GM18861 (cell line): ENCODE measurements around the gene ZAR1L.
"Not testable (repeated sequence)": the region's sequence is repeated elsewhere in the genome, so short reads cannot be mapped to it uniquely, and the experiment has no call there.

Experiments used
- ATAC-seq: cut with Tn5 transposase; IDR thresholded peaks from one replicate; pipeline ENCODE4 v1.9.1; 2021; ENCODE audit not compliant: unreplicated experiment

ZAR1L gene, protein sequence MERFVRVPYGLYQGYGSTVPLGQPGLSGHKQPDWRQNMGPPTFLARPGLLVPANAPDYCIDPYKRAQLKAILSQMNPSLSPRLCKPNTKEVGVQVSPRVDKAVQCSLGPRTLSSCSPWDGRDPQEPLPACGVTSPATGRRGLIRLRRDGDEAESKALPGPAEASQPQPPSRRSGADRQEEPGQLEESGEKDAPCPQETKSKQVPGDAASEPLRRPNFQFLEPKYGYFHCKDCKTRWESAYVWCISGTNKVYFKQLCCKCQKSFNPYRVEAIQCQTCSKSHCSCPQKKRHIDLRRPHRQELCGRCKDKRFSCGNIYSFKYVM

DNA sequence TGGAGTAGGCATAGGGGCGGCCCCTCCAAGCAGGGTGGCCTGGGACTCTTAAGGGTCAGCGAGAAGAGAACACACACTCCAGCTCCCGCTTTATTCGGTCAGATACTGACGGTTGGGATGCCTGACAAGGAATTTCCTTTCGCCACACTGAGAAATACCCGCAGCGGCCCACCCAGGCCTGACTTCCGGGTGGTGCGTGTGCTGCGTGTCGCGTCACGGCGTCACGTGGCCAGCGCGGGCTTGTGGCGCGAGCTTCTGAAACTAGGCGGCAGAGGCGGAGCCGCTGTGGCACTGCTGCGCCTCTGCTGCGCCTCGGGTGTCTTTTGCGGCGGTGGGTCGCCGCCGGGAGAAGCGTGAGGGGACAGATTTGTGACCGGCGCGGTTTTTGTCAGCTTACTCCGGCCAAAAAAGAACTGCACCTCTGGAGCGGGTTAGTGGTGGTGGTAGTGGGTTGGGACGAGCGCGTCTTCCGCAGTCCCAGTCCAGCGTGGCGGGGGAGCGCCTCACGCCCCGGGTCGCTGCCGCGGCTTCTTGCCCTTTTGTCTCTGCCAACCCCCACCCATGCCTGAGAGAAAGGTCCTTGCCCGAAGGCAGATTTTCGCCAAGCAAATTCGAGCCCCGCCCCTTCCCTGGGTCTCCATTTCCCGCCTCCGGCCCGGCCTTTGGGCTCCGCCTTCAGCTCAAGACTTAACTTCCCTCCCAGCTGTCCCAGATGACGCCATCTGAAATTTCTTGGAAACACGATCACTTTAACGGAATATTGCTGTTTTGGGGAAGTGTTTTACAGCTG is at the start of gene ZAR1L, which contains the start of gene BRCA2:
Gene ZAR1L, minus strand, starts transcription at position 126 of the 790 bp plus-strand sequence. CDS start 3,438 bp downstream, outside the sequence.
Gene BRCA2, plus strand, starts transcription at position 271 of the 790 bp plus-strand sequence. CDS start 953 bp downstream, outside the sequence.
- peak; percentile 89 for ATAC-seq

DNA sequence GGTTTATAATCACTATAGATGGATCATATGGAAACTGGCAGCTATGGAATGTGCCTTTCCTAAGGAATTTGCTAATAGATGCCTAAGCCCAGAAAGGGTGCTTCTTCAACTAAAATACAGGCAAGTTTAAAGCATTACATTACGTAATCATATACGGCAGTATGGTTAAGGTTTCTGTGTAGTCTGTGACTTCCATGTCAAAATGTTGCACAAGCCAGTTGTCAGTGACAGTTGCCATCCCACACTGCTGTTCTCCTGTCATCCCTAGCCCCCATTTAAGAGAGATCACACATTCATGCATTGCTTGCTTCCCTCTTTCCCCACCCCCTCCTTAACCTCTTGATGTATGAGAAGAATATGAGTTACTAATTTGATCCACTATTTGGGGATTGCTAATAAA is 47.4 kb upstream of the ZAR1L start:
- ATAC-seq, result no peak

DNA sequence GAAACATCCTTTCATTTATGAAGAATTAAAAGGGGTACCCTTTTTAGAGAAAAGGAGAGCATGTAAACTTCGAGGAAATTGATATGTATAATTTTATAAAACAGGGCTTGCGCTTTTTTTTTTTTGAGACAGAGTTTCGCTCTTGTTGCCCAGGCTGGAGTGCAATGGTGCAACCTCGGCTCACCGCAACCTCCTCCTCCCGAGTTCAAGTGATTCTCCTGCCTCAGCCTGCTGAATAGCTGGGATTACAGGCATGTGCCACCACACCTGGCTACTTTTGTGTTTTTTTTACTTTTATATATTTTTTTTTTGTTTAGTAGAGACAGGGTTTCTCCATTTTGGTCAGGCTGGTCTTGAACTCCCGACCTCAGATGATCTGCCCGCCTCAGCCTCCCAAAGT is 40.8 kb upstream of the ZAR1L start:
- not testable (repeated sequence) for ATAC-seq

DNA sequence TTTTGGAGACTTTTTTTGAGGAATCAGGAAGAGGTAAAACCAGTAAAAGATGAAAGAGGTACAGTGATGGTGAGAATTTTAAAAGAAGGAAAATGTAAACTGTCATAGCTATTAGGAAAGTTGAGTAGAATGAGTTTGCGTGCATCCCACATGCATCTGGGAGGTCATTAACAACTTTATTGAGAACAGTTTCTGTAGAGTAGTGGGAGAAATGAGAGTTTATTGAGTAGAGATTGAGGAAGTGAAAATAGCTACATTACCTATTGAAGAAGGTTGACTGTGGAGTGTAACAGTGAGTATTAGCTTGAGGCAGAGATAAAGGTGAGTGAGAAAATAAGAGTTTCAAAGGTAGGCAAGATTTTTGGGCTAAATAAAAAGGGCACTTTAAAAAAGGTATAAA is 38.9 kb upstream of the ZAR1L start:
- peak; percentile 64 for ATAC-seq

DNA sequence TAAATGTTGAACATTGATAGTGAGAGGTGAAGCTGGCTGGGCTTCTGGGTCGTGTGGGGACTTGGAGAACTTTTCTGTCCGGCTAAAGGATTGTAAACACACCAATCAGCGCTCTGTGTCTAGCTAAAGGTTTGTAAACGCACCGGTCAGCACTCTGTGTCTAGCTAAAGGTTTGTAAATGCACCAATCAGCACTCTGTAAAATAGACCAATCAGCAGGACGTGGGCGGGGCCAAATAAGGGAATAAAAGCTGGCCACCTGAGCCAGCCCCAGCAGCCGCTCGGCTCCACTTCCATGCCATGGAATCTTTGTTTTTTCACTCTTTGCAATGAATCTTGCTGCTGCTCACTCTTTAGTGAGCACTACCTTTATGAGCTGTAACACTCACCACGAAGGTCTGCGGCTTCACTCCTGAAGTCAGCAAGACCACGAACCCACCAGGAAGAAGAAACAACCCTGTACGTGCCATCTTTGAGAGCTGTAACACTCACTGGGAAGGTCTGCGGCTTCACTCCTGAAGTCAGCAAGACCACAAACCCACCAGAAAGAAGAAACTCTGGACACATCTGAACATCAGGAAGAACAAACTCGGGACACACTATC is 35.8 kb upstream of the ZAR1L start:
- ATAC-seq, result not testable (repeated sequence)

- ATAC-seq, result no peak
Observed at GRCh38 chr13:32347651-32348050, 32.5 kb upstream of the ZAR1L start.

DNA sequence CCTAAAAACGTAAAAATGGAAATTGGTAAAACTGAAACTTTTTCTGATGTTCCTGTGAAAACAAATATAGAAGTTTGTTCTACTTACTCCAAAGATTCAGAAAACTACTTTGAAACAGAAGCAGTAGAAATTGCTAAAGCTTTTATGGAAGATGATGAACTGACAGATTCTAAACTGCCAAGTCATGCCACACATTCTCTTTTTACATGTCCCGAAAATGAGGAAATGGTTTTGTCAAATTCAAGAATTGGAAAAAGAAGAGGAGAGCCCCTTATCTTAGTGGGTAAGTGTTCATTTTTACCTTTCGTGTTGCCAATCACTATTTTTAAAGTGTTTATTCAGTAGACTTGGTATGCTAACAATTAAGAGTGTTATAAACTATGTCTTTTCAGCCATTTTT is 25.8 kb upstream of the ZAR1L start:
- ATAC-seq, result no peak

- no peak for ATAC-seq
Observed at GRCh38 chr13:32334671-32335070, 19.5 kb upstream of the ZAR1L start.

DNA sequence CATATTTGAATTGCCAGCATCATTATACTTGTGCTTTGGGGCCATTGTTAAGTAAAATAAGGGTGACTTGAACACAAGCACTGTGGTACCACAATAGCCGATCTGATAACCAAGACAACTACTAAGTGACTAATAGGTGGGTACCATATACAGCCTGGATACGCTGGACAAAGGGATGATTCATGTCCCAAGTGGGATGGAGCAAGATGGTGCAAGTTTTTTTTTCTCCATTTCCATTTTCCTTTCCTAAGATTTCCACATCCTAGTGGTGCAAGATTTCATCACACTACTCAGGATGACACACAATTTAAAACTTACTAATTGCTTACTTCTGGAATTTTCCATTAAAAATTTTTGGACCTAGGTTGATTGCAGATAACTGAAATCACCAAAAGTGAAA is 15.3 kb upstream of the ZAR1L start:
- no peak for ATAC-seq

DNA sequence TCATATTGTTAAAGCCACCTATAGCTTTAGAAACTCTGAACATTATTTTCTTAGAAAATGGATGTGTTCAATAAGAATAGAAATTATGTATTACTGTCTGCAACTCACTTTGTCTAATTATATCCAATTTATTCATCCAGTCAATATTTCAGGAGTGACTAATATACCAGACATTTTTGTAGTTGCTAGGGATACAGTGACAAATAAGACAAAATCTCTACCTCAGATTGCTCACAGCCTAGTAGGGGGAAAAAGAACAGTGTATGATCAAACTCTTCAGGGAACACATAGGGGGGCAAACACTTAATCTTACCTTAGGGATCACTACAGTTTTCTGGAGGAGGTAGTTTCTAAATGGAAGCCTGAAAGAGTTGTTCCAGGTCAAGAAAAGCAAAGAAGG is 8.7 kb upstream of the ZAR1L start:
- ATAC-seq, result no peak

DNA sequence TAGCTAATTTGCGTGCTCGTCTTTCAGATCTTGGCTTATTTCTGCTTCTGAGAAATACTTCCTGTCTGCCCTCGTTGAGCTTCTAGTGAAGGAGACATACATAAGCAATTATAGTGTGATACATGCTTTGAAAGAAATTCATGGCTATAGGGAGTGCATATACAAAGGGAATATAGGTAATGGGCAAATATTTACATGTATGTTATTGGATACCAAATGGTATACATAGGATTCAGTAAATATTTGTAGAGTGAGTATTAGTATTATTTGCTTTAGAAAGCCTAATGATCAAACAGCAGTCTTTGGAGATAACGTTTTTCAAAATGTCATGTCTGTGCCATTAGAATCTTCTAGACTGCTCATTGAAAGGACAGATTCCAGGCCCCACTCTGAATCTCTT is 5.4 kb upstream of the ZAR1L start:
- no peak for ATAC-seq

- ATAC-seq, result no peak
Observed at GRCh38 chr13:32317716-32318465, 2.7 kb upstream of the ZAR1L start.

DNA sequence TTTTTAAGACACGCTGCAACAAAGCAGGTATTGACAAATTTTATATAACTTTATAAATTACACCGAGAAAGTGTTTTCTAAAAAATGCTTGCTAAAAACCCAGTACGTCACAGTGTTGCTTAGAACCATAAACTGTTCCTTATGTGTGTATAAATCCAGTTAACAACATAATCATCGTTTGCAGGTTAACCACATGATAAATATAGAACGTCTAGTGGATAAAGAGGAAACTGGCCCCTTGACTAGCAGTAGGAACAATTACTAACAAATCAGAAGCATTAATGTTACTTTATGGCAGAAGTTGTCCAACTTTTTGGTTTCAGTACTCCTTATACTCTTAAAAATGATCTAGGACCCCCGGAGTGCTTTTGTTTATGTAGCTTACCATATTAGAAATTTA is 1.3 kb upstream of the ZAR1L start:
- no peak for ATAC-seq

- peak; percentile 38 for ATAC-seq
Observed at GRCh38 chr13:32316028-32316339, 821 bp upstream of the ZAR1L start.

- ATAC-seq, result peak; percentile 1
Observed at GRCh38 chr13:32314271-32315237, 609 bp downstream of the ZAR1L start.

DNA sequence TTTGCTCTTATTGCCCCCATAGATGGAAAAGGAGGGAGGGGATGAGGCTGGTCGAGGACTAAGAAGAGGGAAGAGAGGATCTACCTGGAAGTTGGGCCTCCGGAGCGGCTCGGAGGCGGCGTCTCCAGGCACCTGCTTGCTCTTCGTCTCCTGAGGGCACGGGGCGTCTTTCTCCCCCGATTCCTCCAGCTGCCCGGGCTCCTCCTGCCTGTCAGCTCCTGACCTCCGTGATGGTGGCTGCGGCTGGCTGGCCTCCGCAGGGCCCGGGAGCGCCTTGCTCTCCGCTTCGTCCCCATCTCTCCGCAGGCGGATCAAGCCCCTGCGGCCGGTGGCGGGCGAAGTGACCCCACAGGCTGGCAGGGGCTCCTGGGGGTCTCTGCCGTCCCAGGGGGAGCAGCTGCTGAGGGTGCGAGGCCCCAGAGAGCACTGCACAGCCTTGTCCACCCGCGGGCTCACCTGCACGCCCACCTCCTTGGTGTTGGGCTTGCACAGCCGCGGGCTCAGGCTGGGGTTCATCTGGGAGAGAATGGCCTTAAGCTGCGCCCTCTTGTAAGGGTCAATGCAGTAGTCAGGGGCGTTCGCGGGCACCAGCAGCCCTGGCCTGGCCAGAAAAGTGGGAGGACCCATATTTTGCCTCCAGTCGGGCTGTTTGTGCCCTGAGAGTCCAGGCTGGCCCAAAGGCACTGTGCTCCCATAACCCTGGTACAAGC is 3.8 kb downstream of the ZAR1L start:
- ATAC-seq, result no peak

DNA sequence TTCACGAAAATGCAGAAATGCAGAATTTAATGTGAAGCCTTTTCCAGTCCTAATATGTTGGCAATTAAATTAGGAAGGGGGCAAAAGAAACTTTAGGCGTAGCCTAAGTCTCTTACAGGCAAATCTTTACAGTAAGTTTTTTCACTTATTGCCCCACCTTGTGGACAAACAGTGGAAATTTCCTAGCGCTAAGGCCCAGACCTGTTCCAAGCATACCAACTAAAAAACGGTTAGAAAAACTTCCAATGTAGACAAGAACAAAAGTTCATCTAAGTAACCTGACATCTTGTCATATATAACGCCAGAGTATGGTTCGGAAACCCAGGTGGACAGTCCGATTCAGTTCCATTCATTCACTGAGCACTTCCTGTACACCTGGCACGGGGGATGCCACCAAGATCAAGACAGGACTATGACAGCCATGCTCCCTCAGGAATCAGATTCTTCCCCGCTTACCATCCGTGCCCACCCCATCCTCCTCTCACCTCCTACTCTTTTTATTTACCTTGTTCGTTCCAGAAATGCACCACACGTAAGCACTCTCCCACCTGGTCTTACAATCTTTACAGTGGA is 4.9 kb downstream of the ZAR1L start:
- ATAC-seq, result peak; percentile 61

DNA sequence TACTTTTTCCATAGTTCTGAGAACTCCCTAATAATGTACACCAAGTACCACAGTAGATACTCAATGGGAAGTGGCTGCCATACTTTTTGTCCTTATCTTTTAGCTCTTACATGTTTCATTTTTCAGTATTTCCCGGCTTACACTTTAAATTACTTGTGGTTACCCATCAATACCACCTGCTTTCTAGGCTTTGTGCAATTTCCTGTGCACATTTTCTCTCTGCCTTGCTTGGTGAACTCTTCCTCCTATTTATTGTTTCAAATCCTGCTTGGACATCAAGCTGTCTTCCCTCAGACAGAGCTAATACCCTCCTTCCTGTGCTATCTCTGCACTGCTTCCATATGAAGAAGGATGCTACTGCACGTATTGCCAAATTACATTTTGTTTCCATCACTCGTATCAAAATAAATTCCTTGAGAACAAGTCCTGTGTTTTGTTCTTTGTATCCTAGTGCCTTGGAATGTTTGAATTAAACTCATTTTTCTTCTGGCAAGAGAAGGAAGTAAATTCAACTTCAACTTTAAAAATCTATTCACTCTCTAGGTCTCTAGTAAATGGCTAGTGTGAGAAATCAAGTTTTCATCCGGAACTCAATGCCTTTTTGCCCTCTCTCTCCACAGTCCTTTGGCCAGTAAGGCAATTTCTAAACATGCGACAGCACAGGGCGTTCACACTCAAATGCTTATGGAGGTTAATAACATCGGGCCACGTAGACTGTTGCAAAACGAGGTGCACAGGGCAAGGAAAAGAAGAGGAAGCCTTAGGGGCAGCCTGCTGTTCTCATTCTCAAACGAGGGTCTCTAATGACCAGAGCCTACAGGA is 5.6 kb downstream of the ZAR1L start:
- ATAC-seq, result no peak
